OCI-LY7 (cell line): ENCODE data around the gene REEP3. TPM values are rescaled to one million over a fixed set of nuclear protein-coding genes. Genes with fewer than 3 reads are reported as not detected.

Experiments used
- BruUV-seq: library from RNA; stranded (reverse); fragments of 400-500 nt; replicated peaks from 2 replicates; lab custom pipeline; 2021; lab: Mats Ljungman, UMichigan
- CTCF ChIA-PET: fragments of 300-600 bp; sonication (Branson Sonifier 250); formaldehyde crosslinking; loops from one replicate; lab custom pipeline; 2022; ENCODE audit warnings: antibody characterized with exemption; ENCODE audit not compliant: unreplicated experiment; lab: Charles Lee
- POLR2A ChIA-PET: fragments of 300-600 bp; sonication (Branson Sonifier 250); formaldehyde crosslinking; loops from one replicate; lab custom pipeline; 2022; ENCODE audit warnings: antibody characterized with exemption; lab: Charles Lee
- DNase-seq: peaks from one replicate; pipeline ENCODE4 v3.0.0-alpha.2; 2015; ENCODE audit warnings: low spot score
- H2AFZ ChIP-seq: fragments of 200-600 bp; sonication (generic), shearing (Covaris generic); 2 replicates; pipeline ENCODE4 v1.6.1; 2014; ENCODE audit warnings: mild to moderate bottlenecking, antibody characterized with exemption, low read length, moderate library complexity
- H3K27ac ChIP-seq: fragments of 200-600 bp; sonication (generic); 2 replicates; pipeline ENCODE4 v1.5.1; 2014; ENCODE audit warnings: mixed run types, low read depth, mild to moderate bottlenecking, moderate library complexity, low read length, inconsistent platforms; ENCODE audit not compliant: poor library complexity, severe bottlenecking
- H3K36me3 ChIP-seq: fragments of 200-600 bp; sonication (generic); 2 replicates; pipeline ENCODE4 v1.6.1; 2014; ENCODE audit warnings: mild to moderate bottlenecking, antibody characterized with exemption, low read length, moderate library complexity, mixed read lengths; ENCODE audit not compliant: insufficient read depth
- H3K4me1 ChIP-seq: fragments of 200-600 bp; sonication (generic); 2 replicates; pipeline ENCODE4 v1.5.1; 2014; ENCODE audit warnings: mild to moderate bottlenecking, low read length; ENCODE audit not compliant: insufficient read depth, poor library complexity, severe bottlenecking
- H3K4me2 ChIP-seq: fragments of 200-600 bp; sonication (generic); 2 replicates; pipeline ENCODE4 v1.6.1; 2014; ENCODE audit warnings: mild to moderate bottlenecking, low read length
- H3K4me3 ChIP-seq: fragments of 200-600 bp; sonication (generic); 2 replicates; pipeline ENCODE4 v1.5.1; 2014; ENCODE audit warnings: mild to moderate bottlenecking, low read depth, low read length; ENCODE audit not compliant: poor library complexity, severe bottlenecking
- H3K79me2 ChIP-seq: fragments of 200-600 bp; sonication (generic); 2 replicates; pipeline ENCODE4 v1.6.1; 2016; ENCODE audit warnings: low read depth, mild to moderate bottlenecking, low read length, moderate library complexity, mixed read lengths; ENCODE audit not compliant: insufficient read depth
- H3K9me2 ChIP-seq: fragments of 200-600 bp; sonication (generic); 2 replicates; pipeline ENCODE4 v1.6.1; 2016; ENCODE audit warnings: mild to moderate bottlenecking, low read length, mixed read lengths; ENCODE audit not compliant: insufficient read depth
- H3K9me3 ChIP-seq: fragments of 200-600 bp; sonication (generic); 2 replicates; pipeline ENCODE4 v1.6.1; 2014; ENCODE audit warnings: mild to moderate bottlenecking, mixed run types, low read length, mixed read lengths
- H4K20me1 ChIP-seq: fragments of 200-600 bp; sonication (generic); 2 replicates; pipeline ENCODE4 v1.6.1; 2014; ENCODE audit warnings: mild to moderate bottlenecking, antibody characterized with exemption, low read length, moderate library complexity, mixed read lengths; ENCODE audit not compliant: insufficient read depth
- CTCF ChIP-seq: fragments of 200-600 bp; sonication (generic); conservative IDR thresholded peaks from 2 replicates; pipeline ENCODE4 v1.5.1; 2014; ENCODE audit warnings: mild to moderate bottlenecking, antibody characterized with exemption, low read length, moderate library complexity, mixed read lengths
- EZH2phosphoT487 ChIP-seq: fragments of 200-600 bp; sonication (generic); IDR thresholded peaks from 2 replicates; pipeline ENCODE4 v1.6.1; 2018; ENCODE audit warnings: low read depth, borderline replicate concordance, mild to moderate bottlenecking, mixed run types, antibody characterized with exemption, low read length, moderate library complexity, mixed read lengths
- intact Hi-C: fragments of 100-400 bp; cut with micrococcal nuclease; formaldehyde crosslinking; loops from one replicate; pipeline ENCODE4 v1.10.0; 2022; ENCODE audit not compliant: unreplicated experiment
- total RNA-seq, 2 experiments: library from RNA; depleted of rRNA in 1 of 2; stranded (reverse); fragments of >200 nt in 1 of 2; shearing (Covaris generic) in 1 of 2; gene quantifications; 2 replicates each; pipeline ENCODE4 v1.2.3, GENCODE V29; 2014 to 2022

The REEP3 gene
- total RNA-seq, 2 experiments from 2014 or later: 3.6 to 11.0 TPM

- POLR2A ChIA-PET: interaction anchor here (0.6 to 1.9 kb wide), 10 partner anchors 7 to 348 kb away, joined by 3 to 6 read pairs (median 4); no protein-coding TSS in a partner anchor
Observed at GRCh38 chr10:63515002-63515763, 6.0 kb upstream of the REEP3 start.

DNA sequence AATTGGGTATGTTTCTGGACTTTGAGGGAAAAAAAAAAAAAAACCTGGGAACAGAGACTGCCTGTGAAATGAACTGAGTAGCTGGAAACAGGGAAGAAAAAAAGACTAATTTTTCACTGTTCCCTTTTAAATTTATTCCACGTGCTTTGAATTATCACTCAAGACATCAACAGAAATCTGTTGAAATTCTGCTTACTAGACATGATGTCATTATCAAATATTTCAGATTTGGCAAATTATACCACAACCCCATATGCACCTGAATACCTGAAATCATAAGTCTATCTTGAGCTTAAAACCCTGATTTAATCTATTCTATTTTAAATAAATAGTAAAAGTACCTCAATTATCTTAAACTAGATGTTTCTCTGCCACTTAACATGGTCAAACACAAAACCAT, 5.0 kb upstream of the REEP3 start:
- ChIA-PET POLR2A (interaction anchor here (0.5 to 1.9 kb wide), 8 partner anchors 9 to 349 kb away, joined by 3 to 6 read pairs (median 3); no protein-coding TSS in a partner anchor), CTCF (no interaction called here)
- TF ChIP-seq EZH2phosphoT487 (no peak), CTCF (no peak)

More at GRCh38 chr10:63515002-63515763, 6.0 kb upstream of the REEP3 start:
- intact Hi-C loops: no loop called here
- H3K4me1 ChIP-seq: peaks cover 25% of the 10 kb centered on the region
- peaks cover 11% of the 10 kb centered on the region; the same call in 1 of the 2 replicates for H3K9me3 ChIP-seq
- H3K79me2 ChIP-seq: peaks cover 78% of the 10 kb centered on the region
- CTCF ChIA-PET: no interaction called here
- H3K27ac ChIP-seq: no peak overlapping the region
- H3K36me3 ChIP-seq: peaks cover 3% of the 10 kb centered on the region; the same call in 1 of the 2 replicates
- TF ChIP-seq CTCF (no peak), EZH2phosphoT487 (no peak)
- H2AFZ ChIP-seq: no peak overlapping the region
- peak overlapping the region; percentile 26 for H3K4me2 ChIP-seq
- no peak overlapping the region for H3K4me3 ChIP-seq
- H3K9me2 ChIP-seq: no peaks in the 10 kb centered on the region
- peaks cover 5% of the 10 kb centered on the region; the same call in 1 of the 2 replicates for H4K20me1 ChIP-seq
- no TSS peak for BruUV-seq
- peak; percentile 9 for DNase-seq

More for the DNA sequence above, 5.0 kb upstream of the REEP3 start:
- BruUV-seq: no TSS peak
- no peak overlapping the region for H2AFZ ChIP-seq
- no peak overlapping the region for H3K4me2 ChIP-seq
- no peak overlapping the region for H3K4me3 ChIP-seq
- no peaks in the 10 kb centered on the region for H3K9me2 ChIP-seq
- H3K9me3 ChIP-seq: peaks cover 11% of the 10 kb centered on the region; the same call in 1 of the 2 replicates
- DNase-seq: no peak
- peaks cover 3% of the 10 kb centered on the region; the same call in 1 of the 2 replicates for H3K36me3 ChIP-seq
- no peak overlapping the region for H3K27ac ChIP-seq
- intact Hi-C loops: no loop called here
- peaks cover 29% of the 10 kb centered on the region for H3K4me1 ChIP-seq
- H3K79me2 ChIP-seq: peaks cover 79% of the 10 kb centered on the region
- H4K20me1 ChIP-seq: peaks cover 5% of the 10 kb centered on the region; the same call in 1 of the 2 replicates
